ENCODE measurements around the gene DENND4A. TPM values are rescaled to one million over a fixed set of nuclear protein-coding genes. Genes with fewer than 3 reads are reported as not detected.
A peak's percentile ranks its signal among the peaks of the same experiment; 100 is the strongest.
"Not testable (repeated sequence)": the region's sequence is repeated elsewhere in the genome, so short reads cannot be mapped to it uniquely, and the experiment has no call there.

Gene DENND4A
- total RNA-seq, 1 experiment from 2014 or later, result 7.2 TPM

DNA sequence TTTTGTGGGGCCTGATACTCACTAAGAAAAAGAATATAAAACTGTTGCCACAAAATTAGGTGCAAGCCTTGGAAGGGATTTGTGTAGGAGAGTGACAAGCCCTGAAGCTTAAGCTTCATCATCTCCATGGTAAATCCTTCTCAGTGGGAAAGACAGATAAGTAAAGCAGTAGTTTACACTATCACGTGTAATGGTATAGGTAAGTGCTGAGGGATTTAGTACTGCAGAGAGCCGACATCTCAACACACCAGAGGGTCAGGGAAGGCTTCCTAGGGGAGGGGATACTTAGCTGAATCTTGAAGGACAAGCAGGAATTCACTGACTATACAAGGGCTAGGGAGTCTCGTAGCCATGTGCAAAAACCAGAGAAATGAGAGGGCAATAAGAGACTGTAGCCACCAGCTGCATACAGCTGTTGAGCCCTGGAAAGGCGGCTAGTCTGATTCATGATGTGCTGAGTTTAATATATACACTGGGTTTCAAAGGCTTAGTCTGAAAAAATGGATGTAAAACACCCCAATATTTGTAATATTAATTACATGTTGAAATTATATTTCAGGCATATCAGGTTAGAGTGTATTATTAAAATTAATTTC, 159.2 kb downstream of the DENND4A start:
- no peak for DNase-seq (ENCODE audit: low spot score)

GRCh38 chr15:65631503-65631902, 160.6 kb downstream of the DENND4A start:
- DNase-seq (ENCODE audit: low spot score), result no peak

DNA sequence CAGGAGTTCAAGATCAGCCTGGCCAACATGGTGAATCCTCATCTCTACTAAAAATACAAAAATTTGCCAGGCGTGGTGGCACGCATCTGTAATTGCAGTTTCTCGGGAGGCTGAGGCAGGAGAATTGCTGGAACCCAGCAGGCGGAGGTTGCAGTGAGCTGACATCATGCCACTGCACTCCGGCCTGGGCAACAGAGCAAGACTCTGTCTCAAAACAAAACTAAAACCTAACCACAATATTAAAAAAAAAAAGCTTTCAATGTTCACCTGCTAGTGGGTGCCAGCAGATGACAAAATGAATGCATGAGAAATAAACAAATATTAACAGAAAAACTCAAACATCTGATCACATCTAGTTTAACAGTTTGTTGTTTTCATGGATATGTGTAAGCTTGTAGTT, 161.3 kb downstream of the DENND4A start:
- DNase-seq (ENCODE audit: low spot score), result no peak

DNA sequence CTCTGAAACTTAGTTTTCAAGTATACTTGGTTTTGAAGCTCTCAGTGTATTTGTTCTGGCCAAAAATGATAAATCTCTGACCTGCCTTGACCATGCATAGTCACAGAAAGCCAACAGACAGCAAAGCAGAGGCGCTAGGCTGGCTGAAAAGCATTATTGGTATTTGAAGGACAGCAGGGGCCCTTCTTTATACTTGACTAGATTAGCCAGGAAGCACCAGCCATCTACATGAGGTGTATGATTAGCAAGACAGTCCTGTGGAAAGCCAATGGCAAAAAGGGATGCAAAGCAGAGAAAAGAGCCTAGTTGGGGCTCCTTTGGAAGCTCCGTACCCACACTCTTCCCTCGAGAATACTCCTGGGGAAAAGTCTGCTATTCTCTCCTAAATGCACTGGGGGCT, 162.5 kb downstream of the DENND4A start:
- DNase-seq (ENCODE audit: low spot score), result no peak

- DNase-seq (ENCODE audit: low spot score), result no peak
These were observed 165.2 kb downstream of the DENND4A start for GRCh38 chr15:65626856-65627255.

DNA sequence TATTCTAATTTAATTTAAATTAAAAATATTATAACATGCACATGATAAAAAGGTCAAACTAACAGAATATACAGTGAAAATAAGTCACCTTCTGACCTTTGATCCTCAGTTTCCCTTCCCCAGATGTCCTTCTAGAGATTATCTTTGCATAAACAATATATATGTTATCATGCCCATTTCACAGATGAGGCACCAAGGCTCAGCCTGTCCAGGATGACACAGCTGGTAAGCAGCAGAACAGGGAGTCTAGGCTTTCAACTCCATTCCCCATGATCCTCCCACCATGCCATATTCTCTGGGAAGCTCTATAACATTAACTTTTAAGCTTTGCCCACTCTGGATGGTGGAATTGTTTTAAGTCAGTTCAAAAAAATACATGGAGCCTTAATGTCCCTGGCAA, 169.0 kb downstream of the DENND4A start:
- no peak for DNase-seq (ENCODE audit: low spot score)

DNA sequence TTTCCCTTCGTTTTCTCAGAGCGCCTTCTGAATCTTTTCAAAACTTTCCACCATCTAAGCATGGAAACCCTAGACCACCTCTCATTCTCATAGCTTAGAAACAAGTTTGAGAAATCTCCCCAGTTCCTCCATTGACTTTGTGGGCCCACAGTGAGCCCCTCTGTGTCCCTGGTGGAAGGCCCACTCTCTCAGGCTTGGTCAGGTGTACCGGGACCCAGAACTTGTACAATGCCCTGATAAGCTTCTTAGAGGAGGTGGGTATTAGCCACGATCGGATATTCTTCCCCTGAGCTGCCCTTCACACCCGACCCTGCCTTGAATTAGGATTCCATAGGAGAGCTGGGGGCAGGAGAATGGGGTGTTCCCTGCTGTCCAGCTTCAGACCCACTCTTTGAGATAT, 170.5 kb downstream of the DENND4A start, which contains the start of gene SLC24A1:
Gene SLC24A1 (plus strand): TSS at position 301 of the 400 bp plus-strand sequence. CDS start 2,143 bp downstream, outside the sequence.
- no peak for DNase-seq (ENCODE audit: low spot score)

DNA sequence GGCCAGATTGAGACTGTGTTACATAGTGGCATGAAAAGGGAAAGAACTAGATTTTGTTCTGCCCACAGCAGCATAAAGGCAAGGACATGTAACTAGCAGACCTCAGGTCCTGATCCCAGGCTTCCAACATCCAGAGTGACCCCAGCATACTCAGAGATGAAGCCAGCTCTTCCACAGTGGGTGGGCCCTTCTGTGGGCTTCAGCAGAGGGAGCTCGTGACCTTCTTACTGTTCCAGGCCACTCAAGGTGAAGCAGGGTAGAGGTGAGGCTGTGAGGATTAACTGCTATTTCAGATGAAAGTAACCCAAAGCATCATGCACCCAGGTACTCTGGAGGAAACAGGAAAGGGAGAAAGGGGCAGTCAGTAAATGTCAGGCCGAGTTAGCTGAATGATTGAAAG, 171.3 kb downstream of the DENND4A start:
- no peak for DNase-seq (ENCODE audit: low spot score)

GRCh38 chr15:65619626-65620290, 172.3 kb downstream of the DENND4A start:
- no peak for DNase-seq (ENCODE audit: low spot score)

DNA sequence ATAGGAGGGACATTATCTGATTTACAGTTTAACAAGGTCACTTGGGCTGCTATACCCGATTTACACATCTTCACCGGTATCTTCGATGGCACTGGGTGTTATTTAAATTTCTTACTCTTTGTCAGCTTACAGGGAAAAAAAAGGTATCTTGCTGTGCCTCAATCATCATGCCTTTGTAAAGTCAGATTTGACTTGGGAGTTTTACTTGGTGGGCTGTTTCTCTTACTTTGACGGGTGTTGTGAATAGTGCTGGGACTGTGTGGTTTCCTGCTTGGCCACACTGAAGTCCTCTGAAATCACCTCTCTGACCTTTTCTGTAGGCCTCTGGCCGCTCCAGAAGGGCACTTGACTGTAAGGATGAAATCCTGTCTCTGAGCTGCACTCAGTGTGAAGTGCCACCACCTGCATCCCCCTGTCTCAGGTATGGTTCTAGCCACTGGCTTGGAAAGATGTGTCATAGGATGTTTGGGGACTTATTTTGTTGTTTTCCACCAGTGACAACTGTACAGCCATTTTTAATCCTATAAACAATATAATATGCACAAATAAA, 173.5 kb downstream of the DENND4A start:
- no peak for DNase-seq (ENCODE audit: low spot score)

- not testable (repeated sequence) for DNase-seq (ENCODE audit: low spot score)
These were observed 176.2 kb downstream of the DENND4A start for GRCh38 chr15:65615887-65616286.

- no peak for DNase-seq (ENCODE audit: low spot score)
These were observed 178.9 kb downstream of the DENND4A start for GRCh38 chr15:65612949-65613744.

GRCh38 chr15:65612616-65612946, 179.5 kb downstream of the DENND4A start:
- no peak for DNase-seq (ENCODE audit: low spot score)

DNA sequence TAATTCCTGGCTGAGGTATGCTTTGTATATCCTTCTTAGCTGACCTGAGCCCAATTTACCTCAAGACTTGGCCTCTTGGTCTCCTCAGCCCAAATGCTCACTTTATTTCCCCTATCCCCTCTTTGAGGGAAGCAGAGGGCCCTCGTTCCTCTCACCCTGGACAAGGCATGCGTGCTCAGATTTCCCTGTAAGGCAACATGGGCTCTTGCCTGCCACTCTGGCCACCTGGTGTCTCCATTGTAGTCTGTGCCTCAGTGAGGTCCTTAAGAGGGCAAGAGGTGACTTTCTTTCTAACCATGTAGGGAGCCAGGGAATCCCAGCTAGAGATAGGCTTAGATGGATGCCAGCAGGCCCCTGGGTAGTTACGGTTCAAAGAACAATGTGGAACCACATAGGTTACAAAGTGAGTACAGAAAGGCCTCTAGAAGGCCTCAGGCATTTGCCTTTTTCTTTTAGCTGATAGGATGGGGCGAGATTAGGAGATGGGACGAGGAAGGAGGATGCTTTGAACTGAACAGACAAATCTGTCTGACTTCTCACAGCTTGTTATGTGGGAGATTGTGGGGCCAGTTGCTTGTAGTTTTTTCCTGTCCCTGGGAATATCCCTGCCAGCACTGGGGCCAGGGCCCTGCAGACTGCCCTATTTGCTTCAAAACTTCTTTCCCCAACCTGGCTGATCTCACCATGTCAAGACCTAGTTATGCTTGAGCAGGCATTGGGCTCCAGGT, 180.0 kb downstream of the DENND4A start:
- DNase-seq (ENCODE audit: low spot score), result no peak

GRCh38 chr15:65610871-65611718, 181.0 kb downstream of the DENND4A start, which contains the start of gene INTS14:
Gene INTS14, minus strand, starts transcription at chr15:65611131. Its CDS starts 3,751 bp downstream, at chr15:65607380.
- peak; percentile 92 for DNase-seq (ENCODE audit: low spot score)

Other genes starting within 250 kb of the DENND4A start
- 47.0 and 57.1 TPM in 2 replicates for gene INTS14, start 181.2 kb downstream of the DENND4A start, total RNA-seq (2014; rRNA removed; shearing (Covaris generic))
- 3.8 and 3.9 TPM in 2 replicates for gene SLC24A1, start 170.4 kb downstream of the DENND4A start, total RNA-seq (2014; rRNA removed; shearing (Covaris generic))
- gene RAB11A, start 77.2 kb upstream of the DENND4A start, total RNA-seq (2014; rRNA removed; shearing (Covaris generic)), result 237 and 253 TPM in 2 replicates